Measurements from ENCODE around the gene SOX10. TPM values are rescaled to one million over a fixed set of nuclear protein-coding genes. Genes with fewer than 3 reads are reported as not detected.
A peak's percentile ranks its signal among the peaks of the same experiment; 100 is the strongest.

SOX10 gene
- total and polyA plus RNA-seq, 2 of the 13 experiments (the other 11 are each of a cell fraction or from before 2014, with no cell fraction given) = not detected

DNA sequence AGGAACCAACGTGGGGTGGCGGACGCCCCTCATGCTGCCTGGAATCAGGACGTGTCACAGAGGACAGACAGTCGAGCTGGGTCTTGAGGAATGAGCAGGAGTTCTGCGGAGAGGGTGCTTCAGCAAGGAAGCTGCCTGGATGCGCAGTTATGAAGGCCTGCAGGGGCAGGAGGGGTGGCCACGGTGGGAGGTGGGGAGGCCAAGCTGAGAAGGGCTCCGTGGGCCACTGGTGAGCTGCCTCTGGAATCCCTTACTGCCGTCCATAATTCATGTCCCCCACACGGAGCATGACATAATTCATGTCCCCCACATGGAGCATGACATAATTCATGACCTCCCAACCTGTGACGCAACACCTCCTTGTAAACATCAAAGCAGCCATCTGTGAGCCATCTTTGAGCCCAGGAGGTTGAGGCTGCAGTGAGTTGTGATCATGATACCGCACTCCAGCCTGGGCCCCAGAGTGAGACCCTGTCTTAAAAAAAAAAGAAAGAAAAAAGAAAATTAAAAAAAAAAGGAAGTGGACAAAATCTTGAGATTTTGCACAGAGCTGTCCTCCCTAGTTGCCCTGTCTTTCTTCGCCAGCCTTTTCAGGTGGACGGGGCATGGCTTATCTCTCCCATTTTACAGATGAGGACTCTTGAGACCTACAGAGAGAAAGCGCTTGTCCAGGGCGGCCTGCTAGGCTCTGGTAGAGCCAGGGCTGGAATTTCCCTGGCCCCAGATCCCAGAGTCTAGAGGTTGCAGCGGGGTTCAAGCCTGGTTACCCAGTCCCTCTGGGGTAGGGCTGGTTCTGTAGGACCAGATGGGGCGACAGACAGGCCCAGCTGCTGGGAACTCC, 48.5 kb upstream of the SOX10 start (continued):
- TF ChIP-seq ELF3 (CRISPR knock-in tag; IDR thresholded peaks at IDR 0.05) (no peak), MAF1 (CRISPR knock-in tag; IDR thresholded peaks at IDR 0.05; ENCODE audit: borderline replicate concordance) (no peak), ZNF501 (CRISPR knock-in tag; IDR thresholded peaks at IDR 0.05) (0 out of 2 replicates have a peak, but pooled peaks have one; percentile 44), SP5 (CRISPR knock-in tag; IDR thresholded peaks at IDR 0.05; ENCODE audit: borderline replicate concordance, low read depth) (peak; percentile 20; the same call in 1 of the 2 replicates), MZF1 (CRISPR knock-in tag; IDR thresholded peaks at IDR 0.05; ENCODE audit: borderline replicate concordance) (no peak), ATF7 (IDR thresholded peaks at IDR 0.05) (peak; percentile 74), ATF7 (CRISPR knock-in tag; IDR thresholded peaks at IDR 0.05) (0 out of 2 replicates have a peak, but pooled peaks have one; percentile 56), ZNF12 (CRISPR knock-in tag; IDR thresholded peaks at IDR 0.05) (no peak), ZNF354B (CRISPR knock-in tag; IDR thresholded peaks at IDR 0.05) (no peak), ZBTB7B (CRISPR knock-in tag; IDR thresholded peaks at IDR 0.05) (0 out of 2 replicates have a peak, but pooled peaks have one; percentile 35), POLR2AphosphoS2 (IDR thresholded peaks at IDR 0.05; ENCODE audit: low read depth, low read length) (no peak), ATF3 (CRISPR knock-in tag; IDR thresholded peaks at IDR 0.05) (peak; percentile 61; the same call in 1 of the 2 replicates), KLF16 (CRISPR knock-in tag; IDR thresholded peaks at IDR 0.05) (peak in 1 of 2 experiments; percentile 33; a peak in 1 of 4 replicates), ZSCAN20 (CRISPR knock-in tag; IDR thresholded peaks at IDR 0.05; ENCODE audit: borderline replicate concordance) (no peak), RFXANK (CRISPR knock-in tag; IDR thresholded peaks at IDR 0.05) (no peak), ATF2 (CRISPR knock-in tag; IDR thresholded peaks at IDR 0.05) (peak; percentile 81), ZNF605 (CRISPR knock-in tag; IDR thresholded peaks at IDR 0.05) (no peak), ZNF280B (CRISPR knock-in tag; IDR thresholded peaks at IDR 0.05; ENCODE audit: borderline replicate concordance) (no peak), SOX13 (IDR thresholded peaks at IDR 0.05) (no peak), SOX13 (CRISPR knock-in tag; conservative IDR thresholded peaks at IDR 0.05 in 1 of 2, IDR thresholded peaks at IDR 0.05 in 1 of 2) (peak in 1 of 2 experiments; percentile 15; a peak in 1 of 4 replicates), PRPF4 (IDR thresholded peaks at IDR 0.05; ENCODE audit: low read depth, low read length, poor library complexity, severe bottlenecking) (no peak), FOSL1 (CRISPR knock-in tag; IDR thresholded peaks at IDR 0.05; ENCODE audit: borderline replicate concordance) (no peak), NAIF1 (CRISPR knock-in tag; IDR thresholded peaks at IDR 0.05; ENCODE audit: borderline replicate concordance) (no peak)
- TF ChIP-seq, protein P1, sequence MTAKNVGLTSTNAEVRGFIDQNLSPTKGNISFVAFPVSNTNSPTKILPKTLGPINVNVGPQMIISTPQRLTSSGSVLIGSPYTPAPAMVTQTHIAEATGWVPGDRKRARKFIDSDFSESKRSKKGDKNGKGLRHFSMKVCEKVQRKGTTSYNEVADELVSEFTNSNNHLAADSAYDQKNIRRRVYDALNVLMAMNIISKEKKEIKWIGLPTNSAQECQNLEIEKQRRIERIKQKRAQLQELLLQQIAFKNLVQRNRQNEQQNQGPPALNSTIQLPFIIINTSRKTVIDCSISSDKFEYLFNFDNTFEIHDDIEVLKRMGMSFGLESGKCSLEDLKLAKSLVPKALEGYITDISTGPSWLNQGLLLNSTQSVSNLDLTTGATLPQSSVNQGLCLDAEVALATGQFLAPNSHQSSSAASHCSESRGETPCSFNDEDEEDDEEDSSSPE (CRISPR knock-in tag; IDR thresholded peaks at IDR 0.05) = no peak
- TF ChIP-seq, protein P2, sequence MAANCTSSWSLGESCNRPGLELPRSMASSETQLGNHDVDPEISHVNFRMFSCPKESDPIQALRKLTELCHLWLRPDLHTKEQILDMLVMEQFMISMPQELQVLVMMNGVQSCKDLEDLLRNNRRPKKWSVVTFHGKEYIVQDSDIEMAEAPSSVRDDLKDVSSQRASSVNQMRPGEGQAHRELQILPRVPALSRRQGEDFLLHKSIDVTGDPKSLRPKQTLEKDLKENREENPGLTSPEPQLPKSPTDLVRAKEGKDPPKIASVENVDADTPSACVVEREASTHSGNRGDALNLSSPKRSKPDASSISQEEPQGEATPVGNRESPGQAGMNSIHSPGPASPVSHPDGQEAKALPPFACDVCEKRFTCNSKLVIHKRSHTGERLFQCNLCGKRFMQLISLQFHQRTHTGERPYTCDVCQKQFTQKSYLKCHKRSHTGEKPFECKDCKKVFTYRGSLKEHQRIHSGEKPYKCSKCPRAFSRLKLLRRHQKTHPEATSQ (CRISPR knock-in tag; IDR thresholded peaks at IDR 0.05; ENCODE audit: borderline replicate concordance) = no peak

Measured in HepG2 (cell line).